8988T (cell line): Measurements from ENCODE around the gene PCLO.
"Not testable (repeated sequence)": the region's sequence is repeated elsewhere in the genome, so short reads cannot be mapped to it uniquely, and the experiment has no call there.

Experiments
- DNase-seq: peaks from one replicate; pipeline ENCODE4 v3.0.0; 2011

The PCLO gene

DNA sequence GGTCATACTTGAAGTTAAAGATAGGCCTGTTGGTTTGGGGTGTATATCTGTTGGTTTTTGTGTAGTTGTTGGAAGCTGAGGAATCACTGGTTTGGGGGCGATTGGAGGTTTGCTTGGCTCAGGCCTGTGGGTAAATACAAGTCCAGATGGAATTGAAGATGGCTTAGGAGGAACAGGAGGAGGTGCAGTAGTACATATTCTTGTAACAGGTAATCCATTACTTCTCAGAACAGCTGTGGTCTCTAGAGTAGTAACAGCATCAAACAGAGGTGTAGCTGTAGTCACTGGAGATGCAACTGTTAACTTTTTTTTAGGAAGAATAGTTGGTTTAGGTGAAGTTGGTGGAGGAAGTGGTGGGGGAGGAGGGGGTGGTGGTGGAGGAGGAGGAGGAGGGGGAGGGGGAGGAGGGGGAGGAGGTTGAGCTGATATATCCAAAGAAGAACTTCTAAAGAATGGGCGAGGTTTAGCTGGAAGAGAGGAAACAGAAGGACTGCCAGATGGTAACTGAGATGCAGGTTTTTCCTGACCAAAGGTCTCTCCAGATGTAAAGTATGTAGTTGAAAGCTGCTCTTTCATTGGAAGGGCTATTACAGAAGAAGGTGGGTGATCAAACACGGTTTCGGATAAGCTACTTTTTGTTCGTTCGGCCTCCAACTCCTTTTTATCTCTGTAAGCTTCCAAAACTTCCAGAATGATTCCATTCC lies 209.2 kb downstream of the PCLO start:
- no peak for DNase-seq

DNA sequence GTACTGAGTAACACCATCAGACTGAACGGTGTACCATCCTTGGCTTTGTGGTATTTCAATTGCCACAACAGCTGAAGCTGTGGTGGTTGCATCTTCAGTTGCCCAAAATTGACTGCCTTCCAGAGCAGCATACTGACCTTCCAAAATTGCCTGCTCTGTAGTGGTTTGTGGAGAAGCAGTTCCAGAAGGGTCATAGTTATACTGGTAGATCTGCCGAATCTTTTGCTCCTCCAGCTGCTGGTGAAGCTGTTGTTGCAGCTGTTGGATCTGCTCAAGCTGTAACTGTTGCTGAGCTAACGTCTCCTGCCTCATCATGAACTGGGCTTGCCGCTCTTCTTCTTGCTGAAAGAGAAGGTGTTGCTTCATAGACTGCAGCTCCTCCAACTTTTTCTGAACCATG lies 212.2 kb downstream of the PCLO start:
- DNase-seq: no peak

DNA sequence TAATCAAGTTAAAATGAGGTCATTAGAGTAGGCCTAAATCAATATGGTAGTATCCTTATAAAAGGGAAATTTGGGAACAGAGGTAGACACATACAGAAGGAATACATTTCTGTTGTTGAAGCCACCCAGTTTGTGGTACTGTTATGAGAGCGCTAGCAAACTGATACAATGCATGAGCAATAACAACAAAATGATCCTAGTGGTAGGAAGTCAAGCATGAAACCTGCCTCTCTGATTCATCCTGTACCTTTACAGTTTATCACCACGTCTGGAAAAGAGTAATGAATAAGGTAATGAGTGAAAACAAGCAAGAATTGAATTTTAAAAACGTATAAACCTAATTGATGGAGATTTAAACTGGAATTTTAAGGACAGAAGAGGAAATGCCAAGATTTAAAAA lies 217.2 kb downstream of the PCLO start:
- DNase-seq: no peak

DNA sequence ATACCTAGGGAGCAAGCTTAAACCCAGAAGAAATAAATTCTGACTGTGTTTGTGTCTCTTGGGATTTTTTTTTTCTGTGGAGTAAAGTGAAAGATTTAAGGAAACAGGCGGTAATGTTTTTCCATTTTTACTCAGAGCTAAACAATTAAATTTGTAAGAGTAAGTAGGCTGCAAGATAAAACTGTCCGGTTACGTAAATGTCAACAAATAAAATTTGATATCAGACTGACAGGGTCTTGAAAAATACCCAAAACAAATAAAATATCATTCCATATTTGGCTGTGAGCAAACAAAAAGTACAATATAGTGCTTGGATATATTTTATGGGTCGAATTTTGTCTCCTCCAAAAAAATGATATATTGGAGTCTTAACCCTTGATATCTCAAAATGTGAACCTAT lies 217.6 kb downstream of the PCLO start:
- DNase-seq: no peak

DNA sequence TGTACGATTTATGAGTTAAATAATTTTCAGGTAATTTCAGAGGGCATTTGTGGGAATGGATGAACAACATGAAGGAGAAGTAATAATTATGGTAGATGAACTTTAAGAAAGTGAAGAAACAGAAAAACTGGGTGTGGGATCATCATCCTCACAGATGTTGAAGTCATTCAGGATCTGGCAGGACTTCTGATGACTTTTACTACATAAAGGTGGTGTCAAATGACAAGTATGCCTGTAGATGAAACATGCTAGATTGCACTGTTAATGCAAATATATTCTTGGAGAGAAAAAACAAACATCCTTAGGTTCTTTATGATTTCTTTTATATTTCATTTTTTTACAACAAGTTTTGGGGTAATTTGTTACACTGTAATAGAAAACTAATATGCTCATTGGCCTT lies 230.2 kb downstream of the PCLO start:
- DNase-seq: no peak

DNA sequence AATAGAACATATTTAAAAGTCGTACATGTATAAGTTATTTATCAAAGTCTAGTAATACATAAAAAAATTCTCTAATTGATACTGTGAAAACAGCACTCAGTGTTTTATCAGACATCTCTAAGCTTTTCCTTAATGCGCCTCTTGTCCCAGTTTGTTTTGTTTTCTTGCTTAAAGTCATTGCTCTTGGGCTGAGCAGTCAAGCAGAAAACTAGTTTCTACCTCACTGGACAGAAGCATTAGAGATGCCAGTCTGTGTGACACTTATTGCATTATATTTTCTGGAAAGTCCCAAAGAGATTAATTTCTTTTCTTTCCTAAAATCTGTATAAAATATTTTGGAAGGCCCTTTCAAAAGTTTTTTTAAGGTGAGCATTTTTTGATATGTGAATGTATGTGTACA lies 236.2 kb downstream of the PCLO start:
- no peak for DNase-seq

DNA sequence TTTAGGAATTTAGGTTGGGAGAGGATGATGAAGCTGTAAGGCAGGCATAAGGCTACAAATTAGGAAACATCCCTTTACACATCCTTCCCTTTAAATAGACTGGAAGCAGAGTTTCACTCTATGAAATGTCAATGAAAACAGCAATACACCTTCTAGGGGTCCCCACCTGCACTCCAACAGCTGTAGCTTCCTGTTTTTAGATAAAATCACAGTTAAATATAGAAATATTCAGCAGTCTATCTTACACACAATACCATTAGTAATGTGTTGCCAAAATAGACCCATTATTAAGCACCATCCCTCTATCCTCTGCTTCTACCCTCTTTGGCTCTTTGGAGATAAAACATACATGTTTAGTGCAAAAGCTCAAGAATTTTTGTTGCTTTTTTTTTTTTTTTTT lies 237.4 kb downstream of the PCLO start:
- DNase-seq: no peak

DNA sequence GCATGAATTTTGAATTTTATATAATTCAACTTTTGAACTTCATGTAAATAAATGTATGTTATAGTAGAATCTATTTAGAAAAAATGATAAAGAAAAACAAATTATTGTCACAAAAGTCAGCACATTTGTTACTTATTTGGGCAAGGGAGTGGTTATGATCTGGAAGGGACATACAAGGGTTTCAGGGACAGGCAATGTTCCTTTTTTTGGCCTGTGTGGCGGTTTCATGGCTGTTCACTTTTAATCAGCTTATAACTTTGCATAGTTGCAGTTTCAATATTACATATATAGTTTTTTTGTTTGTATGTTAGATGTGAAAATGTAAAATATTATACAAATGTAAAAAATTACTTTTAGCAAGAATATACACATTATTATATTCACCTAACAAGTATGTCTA lies 256.2 kb downstream of the PCLO start:
- DNase-seq: no peak

DNA sequence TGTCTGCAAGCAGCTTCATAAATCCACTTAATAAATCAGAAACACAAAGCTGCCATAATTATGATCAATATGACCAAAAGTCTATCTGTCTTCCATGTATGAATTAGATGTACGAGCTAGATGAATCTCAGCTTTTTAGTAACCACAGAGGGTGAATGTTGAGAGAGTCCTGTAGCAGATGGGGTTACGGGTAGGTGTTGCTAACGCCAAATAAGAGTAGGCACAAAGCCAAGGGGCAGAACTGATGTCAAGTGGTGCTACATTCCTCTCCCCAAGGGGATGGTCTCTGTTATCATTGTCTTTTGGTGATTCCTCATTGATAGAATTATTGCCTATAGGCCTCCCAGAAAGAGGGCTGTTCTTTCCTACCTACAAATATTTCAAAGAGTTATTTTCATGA lies 257.8 kb downstream of the PCLO start:
- no peak for DNase-seq

DNA sequence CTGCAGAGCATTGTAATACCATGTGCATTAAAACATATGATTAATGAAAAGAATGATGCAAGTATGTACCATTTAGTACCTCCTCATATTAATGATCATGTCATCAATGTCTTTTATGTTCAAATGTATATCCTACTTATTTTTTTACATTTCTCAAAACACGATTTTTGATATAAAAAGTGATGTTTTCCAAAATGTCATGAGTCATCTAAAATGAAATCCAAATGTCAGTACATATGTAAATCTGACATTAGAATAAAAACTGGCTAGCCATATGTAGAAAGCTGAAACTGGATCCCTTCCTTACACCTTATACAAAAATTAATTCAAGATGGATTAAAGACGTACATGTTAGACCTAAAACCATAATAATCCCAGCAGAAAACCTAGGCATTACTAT lies 261.6 kb downstream of the PCLO start:
- DNase-seq: not testable (repeated sequence)

DNA sequence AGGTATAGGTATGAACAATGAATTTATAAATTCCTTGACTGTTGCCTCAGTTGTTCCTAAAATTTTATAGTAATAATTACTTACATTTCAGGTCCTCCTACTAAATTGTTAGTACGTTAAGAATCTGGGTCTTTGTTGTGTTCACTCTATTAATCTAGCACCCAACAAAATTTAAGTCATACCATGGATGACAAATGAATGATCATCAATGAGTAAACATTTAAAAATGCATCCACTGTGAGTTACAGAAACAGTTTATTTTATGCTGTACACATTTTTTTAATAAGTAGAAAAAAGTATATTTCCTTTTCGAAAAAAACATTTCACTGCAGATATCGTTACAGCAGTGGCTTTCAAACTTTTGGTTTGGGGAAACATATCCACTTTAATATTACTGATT lies 265.2 kb downstream of the PCLO start:
- no peak for DNase-seq

DNA sequence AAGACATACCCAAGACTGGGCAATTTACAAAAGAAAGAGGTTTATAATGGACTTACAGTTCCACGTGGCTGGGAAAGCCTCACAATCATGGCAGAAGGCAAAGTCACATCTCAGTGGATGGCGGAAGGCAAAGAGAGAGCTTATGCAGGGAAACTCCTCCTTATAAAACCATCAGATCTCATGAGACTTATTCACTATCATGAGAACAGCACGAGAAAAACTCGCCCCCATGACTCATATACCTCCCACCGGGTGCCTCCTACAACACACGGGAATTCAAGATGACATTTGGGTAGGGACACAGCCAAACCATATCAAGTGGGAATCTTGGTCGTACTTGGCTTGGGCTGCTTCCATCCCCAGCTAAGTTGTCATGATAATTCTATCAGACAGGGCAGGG lies 268.3 kb downstream of the PCLO start:
- not testable (repeated sequence) for DNase-seq

DNA sequence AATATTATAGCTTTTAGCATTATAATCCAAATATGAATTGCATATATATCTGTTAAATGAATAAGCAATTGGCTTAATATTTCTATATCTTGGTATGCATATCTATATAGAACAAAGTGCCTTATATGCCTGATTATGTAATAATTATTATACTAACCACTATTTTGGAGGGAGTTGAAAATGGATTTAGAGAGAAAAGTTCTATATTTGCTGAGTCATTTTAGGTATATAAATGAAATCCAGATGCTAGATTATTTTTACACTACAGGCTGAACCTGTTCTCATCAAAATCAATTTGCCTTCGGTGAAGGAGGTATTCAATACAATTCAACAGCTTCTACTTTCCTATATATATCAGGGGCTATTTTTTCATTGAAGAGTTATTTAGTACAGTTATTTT lies 276.4 kb downstream of the PCLO start:
- no peak for DNase-seq

DNA sequence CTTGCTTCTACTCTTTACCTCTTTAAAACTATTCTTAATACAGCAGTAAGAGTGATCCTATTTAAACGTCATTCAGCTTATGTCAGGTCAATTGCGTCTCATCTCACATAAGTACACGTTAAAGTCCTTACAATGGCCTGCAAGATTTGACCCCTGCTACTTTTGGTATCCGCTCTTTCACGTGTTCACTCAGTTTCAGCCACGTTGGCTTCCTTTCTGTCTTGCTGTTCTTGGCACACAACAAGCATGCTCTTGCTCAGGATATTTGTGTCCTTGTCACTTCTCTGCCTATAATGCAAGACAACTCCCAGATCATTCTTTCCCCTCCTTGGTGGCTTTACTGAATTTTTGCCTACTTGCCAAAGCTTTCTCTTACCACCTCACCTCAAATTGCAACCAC lies 296.8 kb downstream of the PCLO start:
- DNase-seq: no peak

DNA sequence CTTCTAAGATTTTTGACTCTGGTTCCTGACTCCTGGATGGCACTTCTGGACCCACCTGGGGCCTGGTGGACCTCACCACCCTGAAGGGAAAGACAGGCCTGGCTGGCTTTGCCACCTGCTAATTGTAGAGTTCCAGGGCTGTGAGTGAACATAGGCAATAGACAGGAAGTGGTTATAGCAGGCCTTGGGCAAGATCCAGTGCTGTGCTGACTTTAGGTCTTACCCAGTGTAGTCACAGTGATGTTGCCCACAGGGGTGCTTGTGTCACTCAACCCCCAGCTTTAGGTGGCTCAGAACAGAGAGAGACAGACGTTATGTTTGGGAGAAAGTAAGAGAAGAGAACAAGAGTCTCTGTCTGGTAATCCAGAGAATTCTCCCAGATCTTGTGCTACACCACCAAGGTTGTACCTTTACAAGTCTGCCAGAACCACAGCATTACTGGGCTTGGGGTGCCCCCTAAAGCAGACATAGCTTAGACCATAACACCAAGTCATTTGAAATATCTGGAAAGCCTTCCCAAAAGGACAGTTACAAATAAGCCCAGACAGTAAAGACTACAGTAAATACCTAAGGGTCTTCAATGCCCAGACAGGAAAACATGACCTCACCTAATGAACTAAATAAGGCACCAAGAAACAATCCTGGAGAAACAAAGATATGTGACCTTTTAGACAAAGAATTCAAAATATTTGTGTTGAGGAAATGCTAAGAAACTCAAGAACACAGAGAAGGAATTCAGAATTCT lies 303.4 kb downstream of the PCLO start:
- DNase-seq: no peak

DNA sequence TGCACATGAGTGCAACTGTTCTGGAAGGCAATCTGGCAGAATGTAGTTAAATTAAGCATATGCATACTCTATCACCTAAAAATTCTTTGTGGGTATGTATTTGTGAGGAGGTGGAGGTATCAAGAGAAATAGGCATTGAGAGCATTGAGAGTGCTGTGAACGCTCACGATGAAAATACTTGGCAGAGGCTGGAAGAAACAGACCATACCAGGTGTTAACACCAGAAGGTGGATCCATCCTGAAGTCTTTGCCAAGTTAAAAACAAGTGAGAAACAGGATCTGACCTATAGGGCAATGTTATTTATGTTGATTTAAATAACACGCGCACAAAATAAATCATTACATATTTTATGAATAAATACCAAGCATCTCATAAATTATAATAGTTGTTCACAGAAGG lies 311.6 kb downstream of the PCLO start:
- no peak for DNase-seq

DNA sequence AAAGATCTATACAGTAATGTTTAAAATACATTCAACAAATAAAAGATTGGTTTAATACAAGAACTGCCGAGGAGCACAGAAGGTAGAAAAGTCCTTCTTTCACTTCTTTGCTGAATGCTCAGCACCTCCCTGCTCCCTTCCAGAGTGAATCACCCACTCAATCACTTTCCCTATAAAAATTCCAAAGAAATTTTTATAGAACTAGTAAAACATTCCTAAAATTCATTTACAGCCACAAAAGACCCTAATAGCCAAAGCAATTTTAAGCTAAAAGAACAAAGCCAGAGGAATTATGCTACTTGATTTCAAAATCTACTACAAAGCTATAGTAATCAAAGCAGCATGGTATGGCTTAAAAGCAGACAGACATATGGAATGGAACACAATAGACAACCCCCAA lies 320.9 kb downstream of the PCLO start:
- DNase-seq: no peak

DNA sequence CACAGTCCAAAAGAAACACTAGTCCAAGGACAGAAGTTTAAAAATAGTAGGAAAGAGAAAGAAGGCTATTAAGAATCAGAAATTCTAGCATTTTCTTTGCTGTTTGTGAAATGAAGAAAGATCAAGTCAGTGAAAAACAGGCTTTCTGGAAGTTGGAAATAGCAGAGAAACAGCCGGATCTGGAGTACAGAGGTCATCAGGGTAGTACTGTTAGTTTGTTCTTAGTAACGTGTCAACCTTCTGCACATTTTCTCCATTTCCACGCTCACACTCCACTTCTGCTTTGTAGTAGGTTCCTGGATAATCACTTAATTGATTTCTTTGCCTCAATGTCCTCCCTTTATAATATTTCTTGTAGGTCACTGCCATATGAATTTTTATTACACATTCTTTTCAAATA lies 322.6 kb downstream of the PCLO start:
- DNase-seq: no peak

DNA sequence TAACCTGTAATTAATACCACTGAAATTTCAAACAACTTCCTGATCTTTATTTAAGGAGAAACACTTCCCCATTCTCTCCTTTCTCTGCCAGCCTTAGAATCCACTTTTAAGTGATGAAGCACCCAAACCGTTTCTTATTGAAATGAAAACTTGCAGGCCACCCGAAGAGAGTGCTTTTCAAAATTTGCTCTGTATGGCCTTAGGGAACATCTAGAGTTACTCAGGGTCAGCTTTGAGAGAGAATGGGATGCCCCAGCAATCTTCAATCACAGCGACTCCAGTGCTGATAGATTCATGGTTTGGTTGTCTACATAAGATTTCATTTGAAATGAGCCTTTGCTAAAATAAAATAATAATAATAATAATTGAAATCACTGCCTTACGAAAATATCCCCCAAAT lies 323.1 kb downstream of the PCLO start:
- DNase-seq: no peak

DNA sequence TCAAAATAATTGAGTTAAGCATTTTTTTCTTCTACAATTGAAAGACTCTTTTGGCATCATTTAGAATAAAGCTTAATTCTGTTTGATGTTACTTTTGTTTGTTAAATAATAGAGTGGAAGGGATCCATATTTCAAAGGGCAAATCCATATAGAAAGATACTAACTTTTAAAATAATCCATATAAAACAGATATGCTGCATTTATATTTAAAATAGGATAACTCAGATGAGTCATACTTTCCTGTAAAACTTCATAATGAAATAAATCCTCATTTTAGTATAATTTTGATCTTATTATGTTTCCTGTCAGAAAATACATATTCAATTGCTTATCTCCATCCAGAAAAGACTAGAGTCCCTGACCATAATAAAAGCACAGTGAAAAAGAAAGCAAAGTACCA lies 323.6 kb downstream of the PCLO start:
- DNase-seq: no peak

DNA sequence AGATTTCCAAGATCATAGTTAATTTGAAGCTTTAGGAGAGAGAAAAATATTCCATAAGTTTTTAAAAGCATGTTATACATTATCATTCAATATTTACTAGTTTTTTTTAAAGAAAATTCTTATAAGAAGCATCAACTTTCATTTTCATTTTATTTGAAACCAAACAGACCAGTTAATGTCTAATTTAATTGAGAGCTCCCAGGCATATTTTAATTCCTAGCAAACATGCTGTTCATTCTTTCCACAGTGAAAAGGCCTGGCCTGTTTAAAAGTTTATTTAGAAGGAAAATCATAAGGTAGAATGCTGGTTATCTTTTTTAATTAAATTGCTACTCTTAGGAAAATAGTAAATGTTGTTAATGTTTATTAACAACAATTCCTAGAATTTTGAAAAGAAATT lies 324.4 kb downstream of the PCLO start:
- no peak for DNase-seq

DNA sequence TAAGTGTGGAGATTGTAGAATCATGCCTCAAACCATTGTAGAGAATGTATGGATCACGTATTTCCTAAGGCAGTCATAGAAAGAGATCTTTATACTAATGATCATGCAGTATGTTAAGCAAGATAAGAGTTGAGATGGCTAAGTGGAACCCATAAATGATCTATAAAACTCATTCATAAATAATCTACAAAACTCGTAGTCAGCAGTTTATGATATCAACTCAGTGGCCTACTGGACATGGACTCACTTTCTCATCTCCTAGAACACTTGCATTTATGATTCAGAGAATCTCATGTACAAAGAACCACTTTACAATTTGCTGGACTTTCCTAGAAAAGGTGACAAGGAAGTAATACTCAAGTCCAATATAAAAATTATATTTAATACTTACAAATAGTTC lies 339.6 kb downstream of the PCLO start:
- no peak for DNase-seq

DNA sequence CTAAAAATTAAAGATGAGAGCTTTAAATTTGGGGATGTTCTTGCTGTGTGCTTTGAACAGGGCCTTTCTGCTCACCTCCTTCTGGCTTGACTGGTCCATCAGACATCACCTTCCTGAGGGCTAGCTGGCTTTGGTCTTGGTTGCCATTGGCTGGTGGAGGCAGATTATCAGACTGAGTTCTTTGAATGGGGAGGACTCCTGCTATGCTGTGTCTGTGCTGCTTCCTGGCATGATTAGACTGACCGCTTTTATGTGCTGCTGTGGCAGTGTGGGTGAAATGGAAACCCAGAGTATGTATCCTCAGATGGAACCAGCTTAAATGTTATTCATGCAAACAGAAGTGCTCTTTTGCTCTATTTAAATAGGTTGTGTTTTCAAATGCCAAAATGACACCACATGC lies 341.6 kb downstream of the PCLO start:
- no peak for DNase-seq

DNA sequence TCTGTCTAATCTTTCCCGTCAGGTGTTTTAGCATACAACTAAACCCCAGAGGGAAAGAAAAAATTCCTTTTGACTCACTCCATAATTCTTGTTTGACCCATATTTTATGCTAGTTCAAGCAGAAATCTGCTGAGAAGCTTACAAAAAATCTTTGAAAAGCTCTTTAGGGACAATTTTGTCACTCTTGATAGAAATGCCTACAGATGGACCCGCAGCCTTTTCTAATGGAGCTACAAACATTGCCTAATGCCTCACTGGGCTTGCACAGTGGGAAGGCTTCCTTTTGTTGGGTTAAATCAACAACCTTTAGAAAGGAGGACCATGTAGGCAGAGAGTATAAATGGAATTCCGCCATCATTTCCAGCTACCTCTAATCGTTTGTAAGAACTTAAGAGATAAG lies 344.5 kb downstream of the PCLO start:
- no peak for DNase-seq

DNA sequence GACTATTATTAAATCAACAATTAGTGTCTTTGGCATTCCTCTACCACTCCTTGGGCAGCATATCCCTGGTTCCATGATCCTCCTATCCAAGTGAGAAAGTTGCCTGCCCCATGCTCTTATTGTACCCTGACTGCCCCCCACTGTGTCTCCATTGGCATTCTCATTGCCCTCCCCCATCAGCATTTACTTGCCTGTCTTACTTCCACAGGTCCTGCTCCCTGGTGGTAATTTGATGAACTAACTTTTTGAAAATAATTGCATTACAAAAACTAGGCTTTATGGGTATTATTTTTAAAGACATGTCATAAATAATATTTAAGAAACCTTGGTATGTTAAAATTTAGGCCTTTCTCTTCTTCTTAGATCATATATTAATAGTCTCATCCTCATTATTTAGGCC lies 346.4 kb downstream of the PCLO start:
- no peak for DNase-seq
